Measurements from ENCODE around the gene STOML1.

DNA sequence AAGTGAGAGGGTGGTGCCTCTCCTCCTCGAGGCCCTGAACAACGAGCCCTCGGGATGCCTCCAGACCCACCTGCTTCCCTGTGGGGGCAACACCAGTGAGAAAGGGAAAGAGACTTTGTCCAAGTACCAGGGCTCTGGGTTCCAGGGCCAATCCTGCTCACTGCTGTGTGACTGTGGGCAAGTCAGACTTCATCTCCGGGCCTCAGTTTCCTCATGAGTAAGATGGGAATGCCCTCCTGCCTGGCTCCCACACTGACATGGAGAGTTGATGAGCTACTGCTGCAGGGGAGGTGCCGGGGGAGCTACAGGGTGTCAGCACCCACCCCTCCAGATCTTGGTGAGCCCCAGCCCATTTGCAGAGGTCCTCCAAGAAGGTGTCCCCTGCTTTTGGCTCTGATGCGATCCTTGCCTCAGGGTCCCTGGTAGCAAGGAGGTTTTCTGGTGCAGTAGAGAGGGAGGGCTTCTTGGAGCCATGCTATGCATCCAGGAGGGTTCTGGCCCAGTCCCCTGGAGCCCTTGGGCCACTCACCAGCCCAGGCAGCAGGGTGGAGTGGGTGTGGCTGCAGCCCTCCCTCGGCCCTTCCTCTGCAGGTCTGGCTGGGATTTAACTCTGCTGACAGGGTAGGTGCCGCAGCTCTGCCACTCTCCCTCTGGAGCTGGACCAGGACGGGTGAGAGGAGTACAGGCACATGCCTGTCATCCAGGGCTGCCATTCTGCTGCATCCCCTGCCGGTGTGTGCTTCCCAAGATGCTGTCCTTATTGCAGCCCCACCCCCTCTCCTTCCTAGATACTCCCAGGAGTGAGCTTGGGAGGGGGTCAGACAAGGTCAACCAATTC lies 39.0 kb downstream of the STOML1 start:
- TF ChIP-seq EP300 (IDR thresholded peaks at IDR 0.05; ENCODE audit: low read depth) (no peak), POLR2A (IDR thresholded peaks at IDR 0.05) (no peak)
- TF ChIP-seq, protein P1, sequence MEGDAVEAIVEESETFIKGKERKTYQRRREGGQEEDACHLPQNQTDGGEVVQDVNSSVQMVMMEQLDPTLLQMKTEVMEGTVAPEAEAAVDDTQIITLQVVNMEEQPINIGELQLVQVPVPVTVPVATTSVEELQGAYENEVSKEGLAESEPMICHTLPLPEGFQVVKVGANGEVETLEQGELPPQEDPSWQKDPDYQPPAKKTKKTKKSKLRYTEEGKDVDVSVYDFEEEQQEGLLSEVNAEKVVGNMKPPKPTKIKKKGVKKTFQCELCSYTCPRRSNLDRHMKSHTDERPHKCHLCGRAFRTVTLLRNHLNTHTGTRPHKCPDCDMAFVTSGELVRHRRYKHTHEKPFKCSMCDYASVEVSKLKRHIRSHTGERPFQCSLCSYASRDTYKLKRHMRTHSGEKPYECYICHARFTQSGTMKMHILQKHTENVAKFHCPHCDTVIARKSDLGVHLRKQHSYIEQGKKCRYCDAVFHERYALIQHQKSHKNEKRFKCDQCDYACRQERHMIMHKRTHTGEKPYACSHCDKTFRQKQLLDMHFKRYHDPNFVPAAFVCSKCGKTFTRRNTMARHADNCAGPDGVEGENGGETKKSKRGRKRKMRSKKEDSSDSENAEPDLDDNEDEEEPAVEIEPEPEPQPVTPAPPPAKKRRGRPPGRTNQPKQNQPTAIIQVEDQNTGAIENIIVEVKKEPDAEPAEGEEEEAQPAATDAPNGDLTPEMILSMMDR (IDR thresholded peaks at IDR 0.05) = no peak
